SU-DHL-6 (cell line): ENCODE data around the gene C16orf89.

Source experiments
- H2AFZ ChIP-seq: fragments of 200-600 bp; sonication (generic); 2 replicates; pipeline ENCODE4 v1.6.1; 2014; ENCODE audit warnings: low read depth, mild to moderate bottlenecking, moderate library complexity, mixed read lengths, antibody characterized with exemption, low read length; ENCODE audit not compliant: severe bottlenecking
- H3F3A ChIP-seq: fragments of 200-600 bp; shearing (Covaris generic); 2 replicates; pipeline ENCODE4 v1.6.0; 2016; ENCODE audit warnings: antibody characterized with exemption, mild to moderate bottlenecking; ENCODE audit not compliant: insufficient read depth
- H3K27ac ChIP-seq: fragments of 200-600 bp; sonication (generic); 2 replicates; pipeline ENCODE4 v1.5.1; 2016; ENCODE audit warnings: low read depth, mild to moderate bottlenecking, low read length, moderate library complexity, mixed read lengths
- H3K27me3 ChIP-seq: fragments of 200-600 bp; sonication (generic), shearing (Covaris generic); 2 replicates; pipeline ENCODE4 v1.6.0; 2014; ENCODE audit warnings: mild to moderate bottlenecking, low read length
- H3K36me3 ChIP-seq: fragments of 200-600 bp; sonication (generic); 2 replicates; pipeline ENCODE4 v1.6.1; 2014; ENCODE audit warnings: mild to moderate bottlenecking, low read length, mixed read lengths
- H3K4me2 ChIP-seq: fragments of 300-600, 200-600 bp; shearing (Covaris generic), sonication (generic); 2 replicates; pipeline ENCODE4 v1.6.0; 2014; ENCODE audit warnings: low read length, low read depth, mild to moderate bottlenecking; ENCODE audit not compliant: poor library complexity, severe bottlenecking
- H3K4me3 ChIP-seq: fragments of 200-600 bp; sonication (generic); 2 replicates; pipeline ENCODE4 v1.5.1; 2014; ENCODE audit warnings: antibody characterized with exemption, low read length, mild to moderate bottlenecking, mixed read lengths; ENCODE audit not compliant: insufficient read depth, poor library complexity, severe bottlenecking
- H3K79me2 ChIP-seq: fragments of 200-600 bp; sonication (generic); 2 replicates; pipeline ENCODE4 v1.6.1; 2014; ENCODE audit warnings: mild to moderate bottlenecking, low read length, moderate library complexity; ENCODE audit not compliant: insufficient read depth
- H3K9ac ChIP-seq: fragments of 200-600 bp; sonication (generic); 2 replicates; pipeline ENCODE4 v1.7.0; 2014; ENCODE audit warnings: mild to moderate bottlenecking, low read length
- H3K9me2 ChIP-seq: fragments of 200-600 bp; sonication (generic); replicated peaks from 2 replicates; pipeline ENCODE4 v1.6.1; 2014; ENCODE audit warnings: low read length; ENCODE audit not compliant: insufficient read depth
- H3K9me3 ChIP-seq: fragments of 200-600 bp; sonication (generic); 2 replicates; pipeline ENCODE4 v1.6.1; 2014; ENCODE audit warnings: low read length, mixed read lengths; ENCODE audit not compliant: insufficient read depth
- H4K20me1 ChIP-seq: fragments of 200-600 bp; sonication (generic); 2 replicates; pipeline ENCODE4 v1.6.1; 2014; ENCODE audit warnings: low read depth, mild to moderate bottlenecking, antibody characterized with exemption, low read length, moderate library complexity, mixed read lengths
- CTCF ChIP-seq: fragments of 200-600 bp; sonication (generic); IDR thresholded peaks from one replicate; pipeline ENCODE4 v1.5.1; 2017; ENCODE audit warnings: antibody characterized with exemption, mild to moderate bottlenecking, low read length, moderate library complexity; ENCODE audit not compliant: insufficient read depth, poor library complexity, severe bottlenecking
- EZH2phosphoT487 ChIP-seq: fragments of 200-600 bp; sonication (generic), shearing (Covaris generic); conservative IDR thresholded peaks from 2 replicates; pipeline ENCODE4 v1.6.1; 2018; ENCODE audit warnings: mild to moderate bottlenecking, antibody characterized with exemption, low read length, moderate library complexity, mixed read lengths

C16orf89 gene

GRCh38 chr16:5056352-5056751 is 9.4 kb downstream of the C16orf89 start:
- Histone ChIP-seq H3K27me3 (no peaks in the 10 kb centered on the region), H3K79me2 (no peaks in the 10 kb centered on the region), H3K4me2 (no peak overlapping the region), H3K27ac (no peak overlapping the region), H3F3A (no peaks in the 10 kb centered on the region), H3K9me2 (no peaks in the 10 kb centered on the region), H3K9me3 (no peaks in the 10 kb centered on the region), H2AFZ (no peak overlapping the region), H4K20me1 (no peaks in the 10 kb centered on the region), H3K4me3 (no peak overlapping the region), H3K9ac (no peak overlapping the region), H3K36me3 (no peaks in the 10 kb centered on the region)
- TF ChIP-seq EZH2phosphoT487, result no peak
- peak; percentile 65 for TF ChIP-seq CTCF

- Histone ChIP-seq H3K27me3 (no peaks in the 10 kb centered on the region), H2AFZ (no peak overlapping the region), H4K20me1 (no peaks in the 10 kb centered on the region), H3F3A (no peaks in the 10 kb centered on the region), H3K4me3 (no peak overlapping the region), H3K9me2 (no peaks in the 10 kb centered on the region), H3K79me2 (no peaks in the 10 kb centered on the region), H3K27ac (no peak overlapping the region), H3K9me3 (no peaks in the 10 kb centered on the region), H3K36me3 (no peaks in the 10 kb centered on the region), H3K9ac (no peak overlapping the region), H3K4me2 (no peak overlapping the region)
- TF ChIP-seq CTCF, result no peak
- TF ChIP-seq EZH2phosphoT487, result no peak
Observed at GRCh38 chr16:5054876-5055865, 10.6 kb downstream of the C16orf89 start.

- no peak overlapping the region for H2AFZ ChIP-seq
- TF ChIP-seq EZH2phosphoT487 (no peak), CTCF (no peak)
- H3K4me2 ChIP-seq, result no peak overlapping the region
- H3F3A ChIP-seq, result no peaks in the 10 kb centered on the region
- H4K20me1 ChIP-seq, result no peaks in the 10 kb centered on the region
- H3K79me2 ChIP-seq, result no peaks in the 10 kb centered on the region
- H3K9me2 ChIP-seq, result no peaks in the 10 kb centered on the region
- H3K9me3 ChIP-seq, result no peaks in the 10 kb centered on the region
- no peaks in the 10 kb centered on the region for H3K27me3 ChIP-seq
- H3K36me3 ChIP-seq, result no peaks in the 10 kb centered on the region
- H3K9ac ChIP-seq, result no peak overlapping the region
- no peak overlapping the region for H3K4me3 ChIP-seq
- H3K27ac ChIP-seq, result no peak overlapping the region
Observed at GRCh38 chr16:5046914-5047313, 18.8 kb downstream of the C16orf89 start.
